Stimulated activated CD8-positive, alpha-beta memory T cell treated with anti-CD3 and anti-CD28 coated beads, Interleukin-12 subunit alpha, Interleukin-12 subunit beta, amount 100 ng/mL, for 24 hours (primary cell): ENCODE data around the gene FAM83D.

ENCODE experiments used
- DNase-seq: peaks from one replicate; pipeline ENCODE4 v3.0.0-alpha.2; 2020; ENCODE audit errors: extremely low read depth

The FAM83D gene

DNA sequence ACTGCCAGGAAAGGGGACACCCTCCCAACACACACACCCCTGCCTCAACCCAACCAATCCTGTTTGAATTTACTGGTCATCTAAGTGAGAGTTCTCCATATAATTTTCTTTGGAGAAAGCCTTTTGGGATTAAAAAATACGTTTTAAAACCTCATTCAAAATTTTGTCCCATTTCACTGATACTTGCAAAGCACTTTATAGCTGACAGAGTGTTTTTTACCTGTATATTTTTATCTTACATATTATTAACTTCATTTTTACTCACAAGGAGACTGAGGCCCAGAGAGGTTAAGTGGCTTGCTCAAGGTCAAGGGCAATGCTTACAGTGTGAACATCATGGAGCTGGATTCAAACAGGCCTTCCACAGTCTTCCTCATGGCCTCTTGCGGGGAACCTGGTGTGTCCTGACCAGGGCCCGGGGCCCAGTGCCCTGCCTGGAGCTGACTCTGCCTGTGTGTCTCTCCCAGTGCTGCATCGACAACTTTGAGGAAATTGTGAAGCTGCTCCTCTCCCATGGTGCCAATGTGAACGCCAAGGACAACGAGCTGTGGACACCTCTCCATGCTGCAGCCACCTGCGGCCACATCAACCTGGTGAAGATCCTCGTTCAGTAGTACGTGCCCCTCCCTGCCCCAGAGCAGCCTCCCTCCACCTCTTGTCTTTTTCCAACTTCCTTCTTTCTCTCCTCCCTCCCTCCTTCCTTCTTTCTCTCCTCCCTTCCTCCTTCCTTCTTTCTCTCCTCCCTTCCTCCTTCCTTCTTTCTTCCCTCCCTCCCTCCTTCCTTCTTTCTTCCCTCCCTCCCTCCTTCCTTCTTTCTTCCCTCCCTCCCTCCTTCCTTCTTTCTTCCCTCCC lies 30.9 kb upstream of the FAM83D start:
- DNase-seq, result no peak

DNA sequence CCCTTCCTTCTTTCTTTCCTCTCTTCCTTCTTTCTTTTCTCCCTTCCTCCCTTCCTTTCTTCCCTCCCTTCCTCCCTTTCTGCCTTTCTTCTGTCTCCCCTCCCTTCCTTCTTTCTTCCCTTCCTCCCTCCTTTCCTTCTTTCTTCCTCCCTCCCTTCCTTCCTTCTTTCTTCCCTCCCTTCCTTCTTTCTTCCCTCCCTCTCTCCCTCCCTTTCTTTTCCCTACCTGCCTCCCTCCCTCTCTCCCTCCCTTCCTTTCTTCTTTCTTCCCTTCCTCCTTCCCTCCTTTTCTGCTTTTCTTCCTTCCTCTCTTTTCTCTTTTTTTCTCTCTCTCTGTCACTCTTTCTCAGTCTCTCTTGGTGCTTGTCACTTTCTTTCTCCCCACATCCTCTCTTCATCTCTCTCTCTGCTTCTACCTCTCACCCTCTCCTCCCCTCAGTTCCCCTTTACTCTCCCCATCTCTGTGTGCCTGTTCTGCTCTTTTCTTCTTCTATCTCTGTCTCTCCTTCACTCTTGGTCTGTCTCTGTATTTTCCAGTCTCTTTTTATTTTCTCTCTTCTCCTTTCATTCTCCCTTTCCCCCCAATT lies 30.1 kb upstream of the FAM83D start:
- no peak for DNase-seq

DNA sequence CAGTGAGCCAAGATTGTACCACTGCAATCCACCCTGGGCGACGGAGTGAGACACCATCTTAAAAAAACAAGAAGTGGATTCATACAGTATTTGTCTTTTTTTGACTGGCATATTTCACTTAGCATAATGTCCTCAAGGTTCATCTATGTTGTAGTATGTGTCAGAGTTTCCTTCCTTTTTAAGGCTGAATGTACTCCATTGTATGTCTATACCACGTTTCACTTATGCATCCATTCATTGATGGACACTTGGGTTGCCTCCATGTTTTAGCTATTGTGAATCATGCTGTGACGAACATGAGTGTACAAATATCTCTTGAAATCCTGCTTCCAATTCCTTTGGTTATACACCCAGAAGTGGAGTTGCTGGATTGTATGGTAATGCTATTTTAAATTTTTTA lies 28.9 kb upstream of the FAM83D start:
- DNase-seq, result no peak

DNA sequence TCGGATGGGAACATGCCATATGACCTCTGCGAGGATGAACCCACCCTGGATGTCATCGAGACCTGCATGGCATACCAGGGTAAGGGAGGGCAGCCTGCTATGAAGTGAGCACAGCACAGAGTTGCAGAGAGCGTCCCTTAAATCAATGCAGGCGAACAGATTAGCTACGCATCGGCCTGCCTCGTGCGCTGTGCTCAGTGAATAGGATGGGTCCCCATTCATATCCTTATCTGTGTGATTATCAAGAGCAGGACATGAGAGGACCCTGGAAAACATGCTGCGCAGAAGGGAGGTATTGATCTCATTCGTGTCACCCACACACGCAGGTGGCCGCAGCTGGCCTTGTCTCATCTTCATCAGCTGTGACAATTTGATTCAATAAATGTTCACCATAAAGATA lies 25.6 kb upstream of the FAM83D start:
- DNase-seq, result no peak

DNA sequence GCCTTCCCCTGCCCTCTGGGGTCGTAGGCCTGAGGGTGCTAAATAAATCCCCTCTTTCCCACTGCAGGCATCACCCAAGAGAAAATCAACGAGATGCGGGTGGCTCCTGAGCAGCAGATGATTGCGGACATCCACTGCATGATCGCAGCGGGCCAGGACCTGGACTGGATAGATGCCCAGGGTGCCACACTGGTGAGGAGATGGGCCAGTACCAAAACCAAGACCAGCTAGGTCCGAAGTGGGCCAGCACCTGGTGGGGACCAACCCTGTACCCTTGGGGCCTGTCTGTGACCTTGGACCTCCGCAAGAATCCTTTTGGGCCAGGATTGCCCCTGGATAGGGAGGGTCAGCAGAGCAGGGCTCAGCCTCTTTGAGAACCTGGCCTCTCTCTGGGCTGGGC lies 23.6 kb upstream of the FAM83D start:
- no peak for DNase-seq

DNA sequence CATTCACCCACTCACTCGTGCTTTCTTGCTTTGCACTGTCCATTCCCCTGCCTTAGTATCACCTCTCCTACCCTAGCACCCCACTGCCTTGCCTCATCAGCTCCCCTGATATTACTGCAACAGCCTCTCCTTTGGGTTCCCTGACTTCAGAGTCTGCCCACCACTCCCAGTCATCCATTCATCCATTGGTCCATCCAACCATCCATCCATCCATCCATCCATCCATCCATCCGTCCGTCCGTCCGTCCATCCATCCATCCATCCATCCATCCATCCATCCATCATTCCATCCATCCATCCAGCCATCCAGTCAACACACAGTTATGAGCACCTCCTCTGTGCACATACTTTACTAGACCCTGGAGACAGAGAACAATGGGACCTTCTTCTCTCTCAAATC lies 22.9 kb upstream of the FAM83D start:
- no peak for DNase-seq

DNA sequence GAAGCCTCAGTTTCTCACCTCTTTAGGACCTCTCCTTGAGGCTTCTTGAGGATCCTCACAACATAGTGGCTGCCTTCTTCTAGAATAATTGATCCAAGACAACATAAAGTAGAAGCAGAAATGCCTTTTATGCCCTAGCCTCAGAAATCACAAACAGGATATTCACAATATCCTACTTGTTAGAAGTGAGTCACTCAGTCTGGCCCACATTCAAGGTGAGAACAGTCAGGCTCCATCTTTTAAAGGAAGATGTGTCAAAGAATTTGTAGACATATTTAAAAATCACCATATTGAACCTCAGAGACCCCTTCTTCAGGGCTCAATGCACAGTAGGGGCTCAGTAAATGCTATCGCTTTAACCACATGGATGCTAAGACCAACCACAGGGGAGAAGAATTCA lies 20.8 kb upstream of the FAM83D start:
- no peak for DNase-seq

DNA sequence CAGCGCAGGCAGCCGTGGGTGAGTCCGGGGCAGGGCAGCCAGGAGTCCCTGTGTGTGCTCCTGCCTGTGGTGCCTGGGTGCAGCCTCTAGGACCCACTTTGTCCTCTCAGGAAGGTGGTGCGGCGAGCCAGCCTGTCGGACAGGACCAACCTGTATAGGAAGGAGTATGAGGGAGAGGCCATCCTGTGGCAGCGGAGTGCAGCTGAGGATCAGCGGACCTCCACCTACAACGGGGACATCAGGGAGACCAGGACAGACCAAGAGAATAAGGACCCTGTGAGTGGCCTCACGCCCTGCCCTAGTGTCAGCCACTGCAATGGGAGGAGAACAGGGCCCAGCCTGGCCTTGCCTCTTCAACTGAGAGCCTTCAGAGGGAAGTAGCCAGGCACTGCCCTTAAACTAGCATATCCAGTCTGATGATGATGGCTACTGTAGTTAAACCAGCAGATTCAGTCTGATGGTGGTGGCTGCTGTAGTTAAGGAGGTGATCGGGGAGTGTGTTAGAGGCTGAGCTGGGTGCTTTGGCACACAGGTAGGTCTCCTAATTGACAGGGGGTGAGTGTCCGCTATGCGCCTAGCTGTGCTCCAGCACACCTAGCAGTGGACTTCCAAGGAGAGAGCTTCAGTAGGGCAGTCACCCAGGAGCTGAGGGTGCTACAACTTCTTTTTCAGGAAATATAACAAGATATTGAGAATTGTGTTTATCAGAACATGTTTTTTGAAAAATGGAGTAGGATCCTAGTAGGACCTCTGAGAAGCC lies 18.1 kb upstream of the FAM83D start:
- no peak for DNase-seq

DNA sequence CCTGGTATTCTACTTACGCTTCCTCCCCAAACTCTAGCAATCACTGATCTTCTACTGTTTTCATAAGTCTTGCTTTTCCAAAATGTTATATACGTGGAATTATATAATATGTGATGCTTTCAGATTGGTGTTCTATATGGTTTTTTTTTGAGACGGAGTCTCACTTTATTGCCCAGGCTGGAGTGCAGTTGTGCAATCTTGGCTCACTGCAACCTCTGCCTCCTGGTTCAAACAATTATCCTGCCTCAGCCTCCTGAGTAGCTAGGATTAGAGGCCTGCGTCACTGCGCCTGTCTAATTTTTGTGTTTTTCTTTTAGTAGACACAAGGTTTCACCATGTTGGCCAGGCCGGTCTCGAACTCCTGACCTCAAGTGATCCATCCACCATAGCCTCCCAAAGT lies 10.9 kb upstream of the FAM83D start:
- no peak for DNase-seq

DNA sequence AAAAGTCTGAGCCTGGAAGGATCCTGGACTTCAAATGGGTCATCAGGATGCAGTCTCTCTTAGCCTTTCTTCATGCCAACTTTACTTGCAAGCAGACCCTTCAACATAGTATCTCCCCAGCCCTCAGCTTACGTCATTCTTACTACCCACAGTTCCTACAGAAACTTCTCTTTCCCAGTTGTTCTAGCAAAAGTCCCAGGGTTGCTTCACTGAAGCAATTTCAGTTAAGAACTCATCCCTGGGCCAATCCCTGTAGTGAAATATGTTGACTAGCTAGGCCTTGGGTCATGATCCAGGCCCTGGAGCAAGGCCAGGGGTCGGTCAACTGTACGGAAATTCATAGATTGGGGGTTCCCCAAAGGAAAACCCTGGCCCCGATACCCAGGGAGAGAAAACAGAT lies 8.6 kb upstream of the FAM83D start:
- no peak for DNase-seq

DNA sequence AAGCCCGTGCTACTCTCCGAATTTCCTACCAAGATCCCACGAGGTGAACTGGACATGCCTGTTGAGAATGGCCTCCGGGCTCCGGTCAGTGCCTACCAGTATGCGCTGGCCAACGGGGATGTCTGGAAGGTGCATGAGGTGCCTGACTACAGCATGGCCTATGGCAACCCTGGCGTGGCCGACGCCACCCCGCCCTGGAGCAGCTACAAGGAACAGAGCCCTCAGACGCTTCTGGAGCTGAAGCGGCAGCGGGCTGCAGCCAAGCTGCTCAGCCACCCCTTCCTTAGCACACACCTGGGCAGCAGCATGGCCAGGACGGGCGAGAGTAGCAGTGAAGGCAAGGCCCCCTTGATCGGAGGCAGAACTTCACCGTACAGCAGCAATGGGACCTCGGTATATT lies 8.0 kb upstream of the FAM83D start:
- no peak for DNase-seq

DNA sequence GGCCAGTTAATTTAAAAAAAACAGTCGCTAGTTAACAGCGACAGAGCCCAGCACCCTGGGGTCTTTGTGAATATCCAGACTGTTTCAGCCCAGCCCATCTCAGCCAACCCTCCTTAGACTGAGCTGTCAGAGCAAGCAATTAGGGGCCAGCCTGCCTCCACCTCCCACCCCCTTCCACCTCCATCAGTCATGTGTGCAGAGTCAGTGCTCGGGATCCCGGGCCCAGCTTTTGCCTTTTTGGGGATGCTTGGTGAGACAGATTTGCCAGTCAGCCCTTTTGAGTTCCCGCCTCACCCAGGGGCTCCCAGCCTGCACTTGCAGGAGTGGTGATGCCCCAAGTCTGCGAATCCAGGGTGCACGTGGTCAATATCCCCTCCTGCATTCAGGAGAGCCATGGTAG lies 6.5 kb upstream of the FAM83D start:
- no peak for DNase-seq

DNA sequence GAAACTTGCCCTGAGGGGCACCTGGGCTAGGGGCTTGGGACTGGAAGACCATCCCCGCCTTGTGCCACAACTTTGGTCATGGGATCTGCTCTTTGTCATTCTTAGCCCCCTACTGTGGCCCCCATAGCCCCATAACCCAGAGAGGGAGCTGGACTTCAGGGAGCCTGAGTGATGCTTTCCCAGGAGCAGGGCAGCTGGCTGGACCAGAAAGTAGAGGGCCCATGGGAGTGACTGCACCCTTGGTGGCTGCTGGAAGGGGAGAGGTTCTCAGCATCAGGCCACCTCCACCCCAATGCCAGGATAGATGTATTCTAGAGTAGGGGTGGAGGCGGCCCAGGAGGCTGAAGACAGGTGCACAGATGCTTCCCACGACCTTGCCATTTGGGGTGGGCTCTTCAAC lies 5.8 kb upstream of the FAM83D start:
- DNase-seq, result no peak

DNA sequence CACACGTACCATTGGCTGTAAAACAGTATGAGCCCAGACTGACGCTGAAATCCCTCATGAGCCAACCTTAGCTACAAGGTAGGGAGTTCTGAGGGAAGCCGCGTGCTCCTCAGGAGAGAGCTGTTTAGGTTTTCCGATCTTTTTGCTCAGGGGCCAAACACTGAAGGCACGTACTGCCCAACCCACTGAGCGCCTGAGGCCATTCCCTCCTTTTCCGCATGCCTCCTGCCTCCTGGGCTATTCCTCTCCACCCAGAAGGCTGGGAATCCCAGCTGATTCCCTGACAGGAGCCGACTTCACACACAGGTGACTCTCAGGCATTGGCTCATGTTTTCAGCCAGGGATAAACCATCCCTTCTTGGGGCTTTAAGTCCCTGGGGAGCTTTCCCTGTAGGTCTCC lies 5.4 kb upstream of the FAM83D start:
- no peak for DNase-seq

DNA sequence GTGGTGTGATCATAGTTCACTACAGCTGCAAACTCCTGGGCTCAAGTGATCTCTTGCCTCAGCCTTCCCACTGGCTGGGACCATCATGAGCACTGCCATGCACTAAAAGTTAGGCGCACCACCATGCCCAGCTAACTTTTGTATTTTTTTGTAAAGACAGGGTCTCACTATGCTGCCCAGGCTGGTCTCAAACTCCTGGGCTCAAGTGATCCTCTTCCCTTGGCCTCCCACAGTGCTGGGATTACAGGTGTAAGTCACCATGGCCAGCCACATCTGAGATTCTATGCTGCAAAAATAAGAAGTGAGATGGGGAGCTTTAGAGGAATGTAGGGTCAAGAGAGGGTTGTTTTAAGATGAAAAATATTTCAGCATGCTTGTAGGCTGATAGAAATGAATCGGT lies 1.5 kb upstream of the FAM83D start:
- no peak for DNase-seq

DNA sequence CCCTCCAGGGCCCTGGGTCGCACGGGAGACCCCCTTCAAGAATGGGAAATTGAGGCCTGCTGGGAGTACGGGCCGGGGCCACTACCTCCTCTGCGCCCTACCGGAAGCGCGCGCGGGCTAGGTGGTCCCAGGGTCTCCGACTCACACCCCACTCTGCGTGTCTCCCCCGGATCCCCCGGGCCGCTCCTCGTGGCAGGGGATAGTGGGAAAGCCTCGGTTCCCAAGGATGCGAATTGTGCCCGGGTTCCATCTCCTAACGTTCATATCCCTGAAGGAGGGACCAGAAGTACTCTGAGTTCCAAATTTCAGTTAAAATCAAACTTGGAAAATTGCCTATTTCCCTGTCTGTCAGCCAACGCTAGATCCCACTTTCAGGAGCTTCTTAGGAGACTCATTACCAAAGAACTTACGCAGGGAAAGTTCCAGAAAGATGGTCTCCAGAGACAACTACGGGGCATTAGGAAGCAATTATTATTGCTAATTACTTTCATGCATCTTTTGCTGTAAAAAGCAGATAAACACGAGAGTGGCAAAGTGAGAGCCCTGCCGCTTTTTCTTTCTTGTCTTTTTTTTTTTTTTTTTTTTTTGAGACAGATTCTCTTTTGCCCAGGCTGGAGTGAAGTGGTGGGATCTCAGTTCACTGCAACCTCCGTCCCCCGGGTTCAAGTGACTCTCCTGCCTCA lies 858 bp downstream of the FAM83D start:
- DNase-seq, result no peak

DNA sequence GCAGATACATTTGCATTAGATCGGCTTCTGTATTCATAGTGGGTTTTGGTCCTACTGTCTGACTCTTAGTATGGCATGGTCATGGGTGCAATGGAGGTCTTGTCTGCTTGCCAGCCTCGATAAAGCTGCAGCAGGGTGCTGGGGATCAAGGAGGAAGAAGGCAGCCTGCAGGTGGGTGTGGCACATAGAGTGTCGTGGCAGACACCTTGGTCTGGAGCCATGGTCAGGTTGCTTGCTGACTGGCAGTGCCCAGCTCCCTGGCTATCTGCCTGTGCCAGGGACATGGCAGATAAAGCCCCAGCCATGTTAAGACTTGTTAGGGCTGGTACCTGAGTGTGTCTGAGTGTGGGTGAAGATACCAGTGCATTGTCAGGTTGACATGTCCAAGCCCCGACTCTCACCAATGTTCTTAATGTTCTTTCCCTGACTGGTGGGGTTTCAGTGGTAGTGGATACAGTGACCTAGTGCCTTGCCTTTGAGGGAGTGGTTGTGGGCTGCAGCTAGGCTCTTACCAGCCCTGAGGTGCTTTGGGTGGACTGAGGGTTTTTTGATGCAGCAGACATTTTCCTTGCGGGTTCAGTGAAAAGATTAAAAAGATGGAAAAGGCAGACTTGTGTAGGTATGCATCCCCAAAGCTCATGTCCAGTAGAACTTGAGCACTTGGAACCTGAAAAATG lies 1.8 kb downstream of the FAM83D start:
- DNase-seq, result no peak

DNA sequence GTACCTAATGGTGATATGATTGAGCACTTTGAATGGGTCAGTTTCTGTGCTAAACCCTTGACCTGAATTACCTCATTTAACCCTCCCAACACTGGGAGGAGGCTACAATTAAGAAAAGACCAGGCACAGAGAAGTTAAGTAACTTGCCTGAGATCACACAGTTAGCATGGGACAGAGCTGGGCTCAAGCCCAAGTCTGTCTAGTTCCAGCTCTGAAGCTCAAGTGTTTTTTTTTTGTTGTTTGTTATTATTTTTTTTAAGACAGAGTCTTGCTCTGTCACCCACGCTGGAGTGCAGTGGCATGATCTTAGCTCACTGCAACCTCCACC lies 4.0 kb downstream of the FAM83D start:
- DNase-seq, result no peak

DNA sequence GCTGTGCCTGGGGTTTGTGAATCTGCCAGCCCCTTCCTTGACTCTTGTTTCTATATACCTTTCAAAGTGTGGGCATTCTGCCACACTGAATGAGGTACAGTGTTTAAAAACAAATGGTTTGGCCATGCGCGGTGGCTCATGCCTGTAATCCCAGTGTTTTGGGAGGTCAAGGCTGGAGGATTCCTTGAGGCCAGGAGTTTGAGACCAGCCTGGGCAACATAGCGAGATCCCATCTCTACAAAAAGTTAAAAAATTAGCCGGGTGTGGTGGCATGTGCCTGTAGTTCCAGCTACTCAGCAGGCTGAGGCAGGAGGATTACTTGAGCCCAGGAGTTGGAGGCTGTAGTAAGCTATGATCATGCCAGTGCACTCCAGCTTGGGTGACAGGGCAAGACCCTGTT lies 5.8 kb downstream of the FAM83D start:
- no peak for DNase-seq

DNA sequence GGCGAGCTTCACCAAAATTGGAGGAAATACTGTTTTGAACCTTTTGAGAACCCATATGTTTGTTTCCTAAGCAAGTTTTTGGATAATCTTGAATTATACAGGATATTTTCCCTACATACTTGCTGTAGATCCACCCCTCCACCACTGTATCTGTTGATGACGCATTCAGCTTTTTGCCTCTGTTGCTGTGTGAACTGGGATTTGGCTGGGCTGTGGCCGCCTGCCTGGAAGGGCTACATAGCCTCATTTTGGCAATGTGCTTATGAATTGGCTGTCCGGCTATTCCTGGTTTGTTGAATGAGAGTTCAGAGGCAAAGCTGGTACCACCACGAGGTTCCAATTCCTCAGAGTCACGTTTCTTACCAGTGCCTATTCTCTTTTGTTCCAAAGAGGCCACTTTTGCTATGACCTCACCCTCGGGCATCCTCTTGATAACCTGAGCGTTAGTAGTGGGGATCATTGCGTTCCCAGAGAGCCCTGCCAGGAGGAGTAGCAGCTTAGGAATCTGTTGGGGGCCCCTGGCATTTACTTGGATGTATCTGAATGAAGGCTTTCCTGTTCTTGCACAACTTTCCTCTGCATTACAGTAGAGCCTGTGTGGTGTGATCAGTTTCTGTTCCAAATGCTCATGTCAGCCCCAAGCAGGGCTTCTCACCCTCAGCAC lies 6.4 kb downstream of the FAM83D start:
- no peak for DNase-seq

DNA sequence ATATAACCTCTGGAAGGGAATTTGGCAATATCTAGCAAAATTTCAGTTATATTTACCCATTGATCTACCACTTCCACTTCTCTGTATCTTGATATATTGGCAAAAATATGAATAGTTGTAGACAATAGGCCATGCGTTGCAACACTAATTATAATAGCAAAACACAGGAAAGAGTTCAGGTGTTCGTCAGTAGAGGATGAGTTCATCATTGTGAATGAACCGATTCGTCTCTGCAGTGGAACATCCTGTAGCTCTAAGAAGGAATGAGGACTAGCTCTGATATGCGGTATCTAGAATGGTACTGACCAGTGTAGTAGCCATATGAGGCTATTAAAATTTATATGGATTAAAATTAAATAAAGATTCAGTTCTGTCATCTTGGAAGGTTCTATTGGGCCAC lies 8.3 kb downstream of the FAM83D start:
- DNase-seq, result no peak

DNA sequence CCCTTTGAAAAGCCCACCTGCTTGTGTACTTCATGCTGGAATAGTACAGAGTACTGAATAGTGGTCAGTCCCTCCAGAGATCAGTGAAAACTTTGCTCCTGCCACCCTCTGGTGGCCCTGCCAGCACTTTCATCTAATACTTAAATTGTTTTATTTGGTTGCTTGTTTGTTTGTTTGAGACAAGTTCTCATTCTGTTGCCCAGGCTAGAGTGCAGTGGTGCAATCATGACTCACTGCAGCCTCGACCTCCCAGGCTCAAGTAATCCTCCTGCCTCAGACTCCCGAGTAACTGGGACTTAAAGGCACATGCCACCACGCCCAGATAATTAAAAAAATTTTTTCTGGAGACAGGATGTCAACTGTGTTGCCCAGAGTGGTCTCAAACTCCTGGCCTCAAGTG lies 9.1 kb downstream of the FAM83D start:
- DNase-seq, result no peak
